ENCODE measurements around the gene UNC13C.

The UNC13C gene

DNA sequence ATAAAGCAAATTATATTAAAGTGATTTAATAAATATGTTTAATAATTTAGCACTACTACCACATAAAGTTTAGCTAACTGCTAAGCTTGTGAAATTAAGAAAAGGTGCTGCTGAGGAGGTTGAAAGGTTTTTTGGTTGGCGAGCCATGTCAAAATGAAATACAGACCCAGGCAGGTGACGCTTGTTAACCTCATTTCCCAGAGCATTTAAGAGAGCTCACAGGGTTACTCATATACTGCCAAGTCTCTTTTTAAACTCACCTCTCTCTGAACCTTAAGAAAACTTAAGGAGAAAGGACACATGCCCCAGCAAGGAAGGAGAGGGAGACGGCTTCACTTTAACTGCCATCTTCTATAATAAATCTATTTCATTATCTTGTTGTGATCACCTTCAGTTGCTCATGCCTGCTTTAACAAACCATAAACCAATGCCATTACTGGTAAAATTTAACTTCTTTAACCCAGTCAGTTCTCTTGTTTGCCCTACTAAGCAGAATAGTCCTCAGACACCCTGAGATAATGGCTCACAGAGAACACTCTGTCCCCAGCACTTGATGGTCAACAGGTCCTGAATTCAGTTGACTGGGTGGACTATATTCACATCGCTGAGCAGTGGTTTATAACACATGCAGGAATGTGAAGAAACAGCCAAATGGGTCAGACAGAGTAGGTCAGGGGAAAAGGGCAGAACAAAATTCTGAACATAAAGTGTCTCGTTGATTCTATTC is 540.1 kb downstream of the UNC13C start:
- TF ChIP-seq ZFX (IDR thresholded peaks at IDR 0.05) = no peak
- TF ChIP-seq, protein P1, sequence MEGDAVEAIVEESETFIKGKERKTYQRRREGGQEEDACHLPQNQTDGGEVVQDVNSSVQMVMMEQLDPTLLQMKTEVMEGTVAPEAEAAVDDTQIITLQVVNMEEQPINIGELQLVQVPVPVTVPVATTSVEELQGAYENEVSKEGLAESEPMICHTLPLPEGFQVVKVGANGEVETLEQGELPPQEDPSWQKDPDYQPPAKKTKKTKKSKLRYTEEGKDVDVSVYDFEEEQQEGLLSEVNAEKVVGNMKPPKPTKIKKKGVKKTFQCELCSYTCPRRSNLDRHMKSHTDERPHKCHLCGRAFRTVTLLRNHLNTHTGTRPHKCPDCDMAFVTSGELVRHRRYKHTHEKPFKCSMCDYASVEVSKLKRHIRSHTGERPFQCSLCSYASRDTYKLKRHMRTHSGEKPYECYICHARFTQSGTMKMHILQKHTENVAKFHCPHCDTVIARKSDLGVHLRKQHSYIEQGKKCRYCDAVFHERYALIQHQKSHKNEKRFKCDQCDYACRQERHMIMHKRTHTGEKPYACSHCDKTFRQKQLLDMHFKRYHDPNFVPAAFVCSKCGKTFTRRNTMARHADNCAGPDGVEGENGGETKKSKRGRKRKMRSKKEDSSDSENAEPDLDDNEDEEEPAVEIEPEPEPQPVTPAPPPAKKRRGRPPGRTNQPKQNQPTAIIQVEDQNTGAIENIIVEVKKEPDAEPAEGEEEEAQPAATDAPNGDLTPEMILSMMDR (conservative IDR thresholded peaks at IDR 0.05) = no peak
- no peak overlapping the region for H3K27ac ChIP-seq

DNA sequence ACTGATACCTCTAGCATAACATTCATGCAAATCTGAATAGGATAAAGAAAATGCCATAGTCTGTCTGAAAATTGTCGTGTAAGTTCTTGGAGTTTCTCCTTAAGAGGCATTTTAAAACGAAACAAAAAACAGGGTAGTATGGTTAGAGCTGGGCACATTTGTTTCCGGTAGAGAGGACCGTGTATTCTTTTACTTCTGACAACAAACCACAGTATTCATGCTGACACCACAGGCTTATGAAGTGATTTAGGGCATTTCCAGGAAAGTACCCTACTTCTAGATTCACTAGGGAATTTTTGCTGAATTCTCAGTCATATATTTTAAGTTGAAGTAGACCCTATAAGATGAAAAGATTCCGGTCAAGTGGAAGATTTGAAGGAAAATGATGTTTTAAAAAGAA is 541.3 kb downstream of the UNC13C start:
- TF ChIP-seq, protein P1 (conservative IDR thresholded peaks at IDR 0.05) = no peak
- no peak for TF ChIP-seq ZFX (IDR thresholded peaks at IDR 0.05)
- no peak overlapping the region for H3K27ac ChIP-seq

DNA sequence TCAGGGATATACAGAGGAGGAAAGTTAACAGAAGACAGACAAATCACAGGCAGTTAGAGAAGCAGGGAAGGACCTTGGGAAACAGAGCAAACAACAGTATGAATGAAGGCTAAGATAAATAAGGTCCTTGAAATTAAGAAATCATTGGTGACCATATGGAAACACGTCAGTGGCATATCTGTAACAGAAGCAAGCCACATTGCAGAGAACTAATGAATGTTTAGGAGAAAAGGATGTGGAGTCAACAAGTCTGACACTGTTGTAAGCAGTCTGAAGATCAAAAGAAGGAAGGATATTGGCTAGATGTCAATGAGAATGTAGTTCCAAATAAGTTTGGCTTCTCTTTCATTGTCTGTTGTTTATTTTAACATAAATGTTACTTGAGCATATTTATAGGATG is 542.4 kb downstream of the UNC13C start:
- H3K27ac ChIP-seq = no peak overlapping the region
- TF ChIP-seq, protein P1 (conservative IDR thresholded peaks at IDR 0.05) = no peak
- TF ChIP-seq ZFX (IDR thresholded peaks at IDR 0.05) = no peak

DNA sequence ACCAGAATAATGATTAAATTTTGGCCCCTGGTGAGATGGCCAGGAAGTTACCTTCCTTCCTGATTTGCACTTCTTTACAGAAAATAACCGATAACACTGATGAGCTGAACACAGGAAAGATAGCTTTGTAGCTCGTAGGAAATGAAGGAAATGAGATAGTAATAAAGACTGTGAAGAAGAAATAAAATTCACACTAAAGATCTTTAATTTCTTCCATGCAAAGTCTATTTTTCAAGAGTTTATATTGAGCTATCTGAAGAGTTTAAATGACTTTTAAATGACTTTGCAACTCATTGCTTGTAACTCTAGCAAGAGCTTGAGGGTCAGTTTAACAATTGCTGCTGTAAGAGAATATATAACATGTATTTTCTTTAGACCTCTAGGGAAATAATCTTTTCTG is 543.0 kb downstream of the UNC13C start:
- TF ChIP-seq, protein P1 (conservative IDR thresholded peaks at IDR 0.05) = no peak
- TF ChIP-seq ZFX (IDR thresholded peaks at IDR 0.05) = no peak
- no peak overlapping the region for H3K27ac ChIP-seq

DNA sequence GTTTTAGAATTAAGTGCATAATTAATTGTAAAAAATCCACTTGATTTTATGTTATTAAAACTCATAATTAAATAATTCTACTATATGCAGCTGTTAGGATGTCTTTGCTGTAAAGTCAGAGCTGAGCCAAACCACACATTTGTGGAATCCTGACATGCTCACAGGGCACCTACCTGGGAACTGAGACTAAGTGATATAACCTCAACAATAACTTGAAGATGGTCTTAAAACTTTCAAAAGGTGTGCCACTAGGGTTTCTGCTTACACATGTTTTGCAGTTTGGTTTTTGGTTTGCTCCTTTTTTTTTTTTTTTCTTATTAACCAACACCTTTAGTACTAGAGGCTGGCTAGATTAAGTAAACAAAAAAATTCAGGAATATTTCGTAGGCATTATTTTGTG is 549.8 kb downstream of the UNC13C start:
- TF ChIP-seq, protein P1 (conservative IDR thresholded peaks at IDR 0.05) = no peak
- TF ChIP-seq ZFX (IDR thresholded peaks at IDR 0.05) = no peak
- H3K27ac ChIP-seq = no peak overlapping the region

DNA sequence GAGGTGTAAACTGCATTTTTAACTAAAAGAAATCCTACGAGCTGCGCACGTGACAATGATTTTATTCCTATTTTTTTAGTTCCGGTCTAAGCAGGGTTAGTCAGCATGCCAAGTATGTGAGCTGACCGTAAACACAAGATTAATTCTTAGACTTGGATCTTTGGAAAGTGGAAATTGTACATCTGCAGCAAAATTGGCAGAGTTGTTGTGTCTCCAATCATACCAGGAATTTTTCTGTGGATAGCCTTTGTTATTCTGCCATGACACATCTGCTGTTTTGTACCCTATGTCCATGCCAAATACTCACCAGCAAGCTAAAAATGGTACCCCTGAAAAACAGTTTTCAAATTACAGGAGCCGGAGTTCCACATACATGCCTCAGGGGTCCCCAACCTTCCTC is 562.5 kb downstream of the UNC13C start:
- no peak overlapping the region for H3K27ac ChIP-seq
- TF ChIP-seq, protein P1 (conservative IDR thresholded peaks at IDR 0.05) = no peak
- TF ChIP-seq ZFX (IDR thresholded peaks at IDR 0.05) = no peak

DNA sequence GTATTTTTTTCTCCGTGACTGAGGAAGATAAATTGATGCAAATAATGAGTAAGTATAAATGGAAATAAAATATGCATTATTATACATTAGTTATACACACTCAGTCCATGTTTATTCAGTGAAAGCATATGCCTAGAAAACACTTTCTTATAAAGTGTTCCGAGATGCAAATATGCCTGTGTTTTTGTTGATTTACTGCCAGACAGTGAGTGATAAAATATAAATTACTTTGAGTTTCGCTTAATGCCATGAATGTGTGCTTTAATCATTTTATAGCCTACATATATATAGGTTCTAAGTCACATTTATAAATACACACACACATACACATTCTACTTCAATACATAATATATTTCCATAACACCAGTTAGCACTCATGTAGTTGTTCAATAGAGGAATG is 569.2 kb downstream of the UNC13C start:
- TF ChIP-seq, protein P1 (conservative IDR thresholded peaks at IDR 0.05) = no peak
- no peak for TF ChIP-seq ZFX (IDR thresholded peaks at IDR 0.05)
- no peak overlapping the region for H3K27ac ChIP-seq
